Lower leg skin (tissue), 4 donors: ENCODE measurements around the gene OR52K1. TPM values are rescaled to one million over a fixed set of nuclear protein-coding genes. Genes with fewer than 3 reads are reported as not detected.

Source experiments
- DNase-seq, 2 donors: peaks; one replicate each; pipeline ENCODE4 v3.0.0-alpha.2; 2019; ENCODE audit warnings: low spot score in 2 of 2
- H3K4me3 ChIP-seq: fragments of 200-600 bp; sonication (generic); 2 replicates; pipeline ENCODE4 v1.5.1; 2017; ENCODE audit warnings: mild to moderate bottlenecking, low read depth; ENCODE audit not compliant: poor library complexity, severe bottlenecking
- POLR2A ChIP-seq, 2 donors: fragments of 450-650 bp; IDR thresholded peaks; one replicate each; pipeline ENCODE4 v1.6.1; 2016 to 2017; ENCODE audit warnings: antibody characterized with exemption in 2 of 2, mild to moderate bottlenecking in 1 of 2, moderate library complexity in 1 of 2
- WGBS, 2 donors: methylation state at CpG; one replicate each; pipeline ENCODE4 v1.1.5; 2018; 5-methylcytosine and 5-hydroxymethylcytosine counted together
- intact Hi-C: fragments of 100-400 bp; cut with DNase I; formaldehyde crosslinking; loops from one replicate; pipeline ENCODE4 v1.15.0; 2023; ENCODE audit warnings: low total_unique reads
- total RNA-seq, 4 donors: library from RNA; depleted of rRNA; stranded (reverse); fragments of >200 nt; gene quantifications; one replicate each; pipeline ENCODE4 v1.1.0, GENCODE V29; 2016
- TF ChIP-seq, protein P1 (sequence below), 3 donors: fragments of 450-650 bp; IDR thresholded peaks; one replicate each; pipeline ENCODE4 v1.5.1; 2016; ENCODE audit warnings: antibody characterized with exemption in 3 of 3, mild to moderate bottlenecking in 3 of 3, moderate library complexity in 2 of 3

OR52K1 gene
- total RNA-seq, 4 donors from 2014 or later: not detected

GRCh38 chr11:4511282-4512245 is 29.1 kb downstream of the OR52K1 start:
- WGBS, 2 donors: 27 to 43% methylated on average over 4 to 5 of the region's 5 CpGs
- intact Hi-C loops: no loop called here
- H3K4me3 ChIP-seq: no peak overlapping the region
- TF ChIP-seq, protein P1, sequence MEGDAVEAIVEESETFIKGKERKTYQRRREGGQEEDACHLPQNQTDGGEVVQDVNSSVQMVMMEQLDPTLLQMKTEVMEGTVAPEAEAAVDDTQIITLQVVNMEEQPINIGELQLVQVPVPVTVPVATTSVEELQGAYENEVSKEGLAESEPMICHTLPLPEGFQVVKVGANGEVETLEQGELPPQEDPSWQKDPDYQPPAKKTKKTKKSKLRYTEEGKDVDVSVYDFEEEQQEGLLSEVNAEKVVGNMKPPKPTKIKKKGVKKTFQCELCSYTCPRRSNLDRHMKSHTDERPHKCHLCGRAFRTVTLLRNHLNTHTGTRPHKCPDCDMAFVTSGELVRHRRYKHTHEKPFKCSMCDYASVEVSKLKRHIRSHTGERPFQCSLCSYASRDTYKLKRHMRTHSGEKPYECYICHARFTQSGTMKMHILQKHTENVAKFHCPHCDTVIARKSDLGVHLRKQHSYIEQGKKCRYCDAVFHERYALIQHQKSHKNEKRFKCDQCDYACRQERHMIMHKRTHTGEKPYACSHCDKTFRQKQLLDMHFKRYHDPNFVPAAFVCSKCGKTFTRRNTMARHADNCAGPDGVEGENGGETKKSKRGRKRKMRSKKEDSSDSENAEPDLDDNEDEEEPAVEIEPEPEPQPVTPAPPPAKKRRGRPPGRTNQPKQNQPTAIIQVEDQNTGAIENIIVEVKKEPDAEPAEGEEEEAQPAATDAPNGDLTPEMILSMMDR (IDR thresholded peaks at IDR 0.05): no peak
- TF ChIP-seq POLR2A (IDR thresholded peaks at IDR 0.05): no peak
- DNase-seq: no peak

DNA sequence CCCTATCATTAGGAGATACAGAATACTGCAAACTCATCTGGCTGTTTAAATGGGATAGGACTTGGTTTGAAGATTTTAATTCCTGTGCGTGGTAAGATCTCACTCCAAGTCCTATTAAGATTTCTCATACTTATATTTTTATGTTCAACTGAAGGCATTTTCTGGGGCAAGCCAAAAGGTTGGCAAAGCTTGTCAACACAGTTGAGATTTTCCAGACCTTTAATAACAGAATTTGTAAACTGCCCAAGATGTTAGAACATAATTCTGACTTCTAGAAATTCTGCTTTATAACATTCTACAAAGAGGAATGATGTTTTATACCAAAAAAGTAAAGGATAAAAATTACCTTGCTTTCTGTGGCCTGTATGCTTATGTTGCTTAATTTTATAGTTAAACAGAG is 31.8 kb downstream of the OR52K1 start:
- 77 to 78% methylated on average over 1 of the region's 1 CpG for WGBS, 2 donors
- no peak for TF ChIP-seq POLR2A (IDR thresholded peaks at IDR 0.05)
- TF ChIP-seq, protein P1 (IDR thresholded peaks at IDR 0.05): no peak
- DNase-seq: no peak
- no peak overlapping the region for H3K4me3 ChIP-seq
- intact Hi-C loops: no loop called here

- WGBS, 2 donors: 53 to 58% methylated on average over 2 of the region's 2 CpGs
- TF ChIP-seq POLR2A (IDR thresholded peaks at IDR 0.05): no peak
- TF ChIP-seq, protein P1 (IDR thresholded peaks at IDR 0.05): no peak
- H3K4me3 ChIP-seq: no peak overlapping the region
- DNase-seq: no peak
- intact Hi-C loops: no loop called here
Observed at GRCh38 chr11:4522339-4522738, 39.9 kb downstream of the OR52K1 start.

GRCh38 chr11:4522752-4523151 is 40.3 kb downstream of the OR52K1 start:
- DNase-seq: no peak
- WGBS, 2 donors: 89 to 90% methylated on average over 6 of the region's 6 CpGs
- no peak overlapping the region for H3K4me3 ChIP-seq
- intact Hi-C loops: no loop called here
- TF ChIP-seq, protein P1 (IDR thresholded peaks at IDR 0.05): no peak
- no peak for TF ChIP-seq POLR2A (IDR thresholded peaks at IDR 0.05)

DNA sequence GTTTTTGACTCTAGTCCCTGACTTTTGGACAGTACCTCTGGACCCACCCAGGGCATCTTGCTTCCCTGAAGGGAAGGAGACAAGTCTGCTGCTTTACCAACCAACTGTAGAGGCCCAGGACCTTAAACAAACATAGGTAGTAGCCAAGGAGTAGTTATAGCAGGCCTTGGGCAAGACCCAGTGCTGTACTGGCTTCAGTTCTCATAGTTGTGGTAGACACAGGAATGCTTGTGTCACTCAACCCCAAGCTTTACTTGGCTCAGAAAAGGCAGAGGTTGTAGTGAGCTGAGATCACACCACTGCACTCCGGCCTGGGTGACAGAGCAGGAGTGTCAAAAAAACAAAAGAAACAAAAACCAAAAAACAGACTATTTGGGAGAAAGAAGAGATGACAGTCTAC is 41.2 kb downstream of the OR52K1 start:
- DNase-seq: no peak
- no peak overlapping the region for H3K4me3 ChIP-seq
- WGBS, 2 donors: 53 to 86% methylated on average over 1 of the region's 1 CpG
- intact Hi-C loops: no loop called here
- no peak for TF ChIP-seq POLR2A (IDR thresholded peaks at IDR 0.05)
- TF ChIP-seq, protein P1 (IDR thresholded peaks at IDR 0.05): no peak
